Measurements from ENCODE around the gene EPB41L4B.
"Not testable (repeated sequence)": the region's sequence is repeated elsewhere in the genome, so short reads cannot be mapped to it uniquely, and the experiment has no call there.

EPB41L4B gene

DNA sequence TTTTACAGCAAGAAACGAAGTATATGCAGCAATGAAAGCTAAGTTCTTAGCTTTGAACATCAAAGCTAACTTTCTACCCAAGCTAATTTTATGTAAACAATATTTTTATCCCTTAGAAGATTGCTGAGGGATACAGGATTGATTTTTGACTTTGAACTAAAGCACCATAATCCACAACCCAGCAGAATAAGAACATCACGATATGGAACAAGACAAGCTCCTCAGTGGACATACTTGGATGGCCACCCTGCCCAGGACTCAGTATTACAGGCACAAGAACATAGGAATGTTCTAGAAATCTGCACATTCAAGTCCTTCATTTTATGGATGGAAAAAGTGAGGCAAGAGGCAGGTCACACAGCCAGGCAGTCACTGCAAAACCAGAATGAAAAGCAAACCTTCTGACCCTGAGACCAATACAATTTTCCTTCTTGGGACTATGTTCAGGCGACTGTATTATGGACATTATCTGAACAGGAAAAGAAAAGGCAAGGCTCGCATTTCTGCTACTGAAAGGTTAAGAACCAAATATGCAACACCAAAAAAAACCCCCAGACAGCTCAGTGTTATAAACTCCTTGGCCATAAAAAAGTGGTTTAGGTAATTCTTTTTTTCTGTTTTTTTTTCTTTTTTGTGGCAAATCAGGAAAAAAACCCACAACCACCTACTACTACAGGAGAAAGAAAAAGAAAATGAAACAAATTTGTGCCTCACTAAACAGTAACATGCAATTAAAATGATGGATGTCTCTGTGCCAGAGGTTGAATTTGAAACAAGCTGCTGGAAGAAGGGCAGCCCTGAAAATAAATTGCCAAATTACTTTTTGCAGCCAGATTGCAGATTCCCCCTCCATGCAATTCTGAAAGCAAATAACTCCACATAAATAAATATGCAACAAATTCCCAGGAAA, 25.4 kb downstream of the EPB41L4B start:
- no peak for DNase-seq

DNA sequence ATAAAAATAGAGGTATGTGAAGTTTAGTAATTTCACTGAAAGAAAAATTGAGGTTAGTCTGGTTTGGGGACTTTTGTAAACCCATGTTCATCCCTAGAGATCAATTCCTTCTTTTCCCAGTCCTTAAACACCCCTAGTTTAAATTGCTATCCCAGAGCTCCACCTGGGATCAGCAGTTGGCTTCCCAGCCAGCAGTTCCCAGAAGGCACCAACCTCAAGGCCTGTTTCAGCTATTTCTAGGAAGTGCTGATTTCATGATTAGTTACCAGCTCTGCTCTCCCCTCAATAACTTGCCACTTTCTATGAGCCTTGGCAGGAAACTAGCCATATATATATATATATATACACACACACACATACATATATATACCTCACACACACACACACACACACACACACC, 30.5 kb downstream of the EPB41L4B start:
- no peak for DNase-seq

DNA sequence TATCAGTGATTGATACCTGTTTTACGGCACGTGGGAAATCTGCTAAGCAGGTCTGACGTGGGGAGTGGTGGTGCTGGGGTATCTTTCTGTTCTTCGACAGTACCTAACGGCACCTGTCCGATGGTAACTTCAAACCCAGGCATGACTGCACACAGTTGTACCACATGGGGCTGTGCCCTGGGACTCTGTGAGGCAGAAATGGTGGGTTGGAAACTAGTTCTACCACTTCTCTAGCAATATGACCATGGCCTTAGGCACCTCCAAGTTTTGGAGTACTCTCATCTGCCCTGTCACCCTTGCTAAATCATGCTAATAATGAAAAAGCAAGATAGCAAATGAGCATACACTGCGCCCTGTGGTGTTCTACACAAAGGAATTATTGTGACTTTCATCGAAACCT, 30.9 kb downstream of the EPB41L4B start:
- no peak for DNase-seq

DNA sequence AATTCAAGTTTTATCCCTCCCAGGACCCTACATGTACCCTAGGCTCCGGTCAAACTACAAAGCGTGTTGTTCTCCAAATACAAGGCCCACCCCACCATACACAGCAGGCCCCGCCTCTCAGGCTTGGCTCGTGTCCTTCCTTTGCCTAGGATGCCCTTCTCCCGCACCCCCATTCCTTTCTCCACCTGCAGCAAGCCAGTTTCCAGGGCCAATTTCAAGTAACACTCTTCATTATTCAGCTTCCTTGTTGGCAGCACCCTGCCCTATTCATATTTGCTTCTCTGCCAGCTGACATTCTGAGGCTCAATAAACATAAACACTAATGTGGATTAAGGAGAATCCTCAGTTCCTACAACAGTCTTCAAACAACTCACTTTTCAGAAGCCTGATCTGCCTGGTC, 31.7 kb downstream of the EPB41L4B start:
- DNase-seq, result no peak

DNA sequence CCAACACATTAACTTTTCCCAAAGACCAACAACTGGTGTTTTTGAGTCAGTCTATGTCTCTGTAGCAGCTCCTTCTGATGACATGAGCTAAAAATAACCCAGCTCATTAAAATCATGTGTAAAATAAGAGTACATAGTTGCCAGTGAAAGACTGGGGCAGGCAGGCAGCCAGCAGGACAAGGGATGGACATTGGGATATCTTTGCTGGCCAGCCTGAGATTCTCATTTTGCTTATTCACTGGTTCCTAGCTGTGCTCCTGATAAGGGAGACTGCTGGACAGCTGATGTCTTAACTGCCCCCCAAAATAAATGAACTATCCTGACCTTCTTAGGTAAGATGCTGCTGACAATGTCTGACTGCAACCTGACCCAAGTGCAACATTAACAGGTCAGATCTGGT, 33.9 kb downstream of the EPB41L4B start:
- DNase-seq, result no peak

DNA sequence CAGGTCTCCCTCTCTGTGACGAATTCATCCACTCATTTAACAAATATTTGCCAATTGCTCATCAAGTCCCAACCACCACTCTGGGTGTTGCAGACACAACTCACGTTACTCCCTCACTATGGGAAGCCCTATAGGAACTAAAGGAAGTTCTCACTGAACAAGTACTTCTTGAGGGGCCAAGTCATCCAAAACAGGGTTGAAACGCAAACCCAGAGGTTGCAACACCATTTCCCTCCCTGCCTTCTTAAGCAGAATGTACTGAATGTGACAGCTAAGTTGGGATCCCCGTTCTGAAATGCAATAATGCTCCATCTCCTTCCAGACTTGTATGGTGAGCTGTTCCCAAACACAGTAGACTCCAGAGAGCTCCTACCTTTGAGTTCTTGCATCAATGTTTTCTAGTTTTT, 34.3 kb downstream of the EPB41L4B start:
- DNase-seq, result no peak

DNA sequence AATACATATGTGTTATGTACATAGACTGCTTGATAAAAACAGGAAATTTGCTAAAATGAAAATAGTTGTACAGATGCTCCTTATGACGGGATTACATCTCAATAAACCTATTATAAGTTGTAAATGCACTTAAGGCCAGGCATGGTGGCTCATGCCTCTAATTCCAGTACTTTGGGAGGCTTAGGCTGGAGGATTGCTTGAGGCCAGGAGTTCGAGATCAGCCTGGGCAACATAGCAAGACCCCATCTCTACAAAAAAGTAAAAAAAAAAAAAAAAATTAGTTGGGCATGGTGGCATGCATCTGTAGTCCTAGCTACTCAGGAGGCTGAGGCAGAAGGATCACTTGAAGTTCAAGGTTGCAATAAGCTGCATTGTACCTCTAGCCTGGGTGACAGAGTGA, 37.2 kb downstream of the EPB41L4B start:
- DNase-seq, result not testable (repeated sequence)

DNA sequence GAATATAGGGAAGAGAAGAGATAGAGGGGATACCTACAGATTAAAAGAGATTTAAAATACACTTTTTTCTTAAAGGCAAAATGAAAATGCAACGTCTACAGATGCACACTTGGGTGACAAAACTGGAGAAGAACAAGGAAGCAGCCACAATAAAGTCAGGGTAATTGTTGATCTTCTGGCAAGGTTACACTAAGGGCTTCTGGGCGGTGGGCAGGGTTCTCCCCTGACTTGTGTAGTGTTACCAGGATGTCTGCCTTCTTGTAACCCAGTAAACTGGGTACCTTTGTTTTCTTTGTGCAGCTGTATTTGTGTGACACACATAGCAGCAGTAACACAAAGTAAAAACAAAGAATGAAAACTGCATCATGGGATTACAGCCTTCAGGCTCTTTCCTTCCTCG, 37.8 kb downstream of the EPB41L4B start:
- no peak for DNase-seq

DNA sequence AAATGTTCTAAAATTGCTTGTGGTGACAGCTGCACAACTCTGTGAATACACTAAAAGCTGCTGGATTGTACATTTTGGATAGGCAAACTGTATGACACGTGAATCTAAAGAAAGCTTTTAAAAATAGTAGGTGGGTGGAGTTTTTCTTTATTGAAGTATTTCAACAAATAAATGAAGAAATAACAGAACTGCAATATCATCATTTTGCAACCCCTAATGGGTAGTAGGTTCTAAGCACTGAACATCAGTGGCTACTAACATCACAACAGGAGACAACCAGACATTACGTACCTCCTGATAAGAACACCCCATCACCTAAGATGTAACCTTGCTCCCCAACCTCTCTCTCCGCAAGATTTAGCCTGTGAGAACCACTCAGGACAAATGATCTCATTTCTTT, 38.6 kb downstream of the EPB41L4B start:
- no peak for DNase-seq

DNA sequence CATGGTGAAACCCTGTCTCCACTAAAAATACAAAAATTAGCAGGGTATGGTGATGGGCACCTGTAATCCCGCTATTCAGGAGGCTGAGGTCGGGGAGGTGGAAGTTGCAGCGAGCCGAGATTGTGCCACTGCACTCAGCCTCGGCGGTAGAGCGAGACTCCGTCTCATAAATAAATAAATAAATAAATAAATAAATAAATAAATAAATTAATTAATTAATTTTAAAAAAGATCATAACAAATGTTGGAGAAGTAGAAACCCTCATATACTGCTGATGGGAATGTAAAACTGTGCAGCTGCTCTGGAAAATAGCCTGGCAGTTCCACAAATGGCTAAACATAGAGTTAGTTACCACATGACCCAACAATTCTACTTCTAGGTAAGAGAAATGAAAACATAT, 39.3 kb downstream of the EPB41L4B start:
- DNase-seq, result no peak

DNA sequence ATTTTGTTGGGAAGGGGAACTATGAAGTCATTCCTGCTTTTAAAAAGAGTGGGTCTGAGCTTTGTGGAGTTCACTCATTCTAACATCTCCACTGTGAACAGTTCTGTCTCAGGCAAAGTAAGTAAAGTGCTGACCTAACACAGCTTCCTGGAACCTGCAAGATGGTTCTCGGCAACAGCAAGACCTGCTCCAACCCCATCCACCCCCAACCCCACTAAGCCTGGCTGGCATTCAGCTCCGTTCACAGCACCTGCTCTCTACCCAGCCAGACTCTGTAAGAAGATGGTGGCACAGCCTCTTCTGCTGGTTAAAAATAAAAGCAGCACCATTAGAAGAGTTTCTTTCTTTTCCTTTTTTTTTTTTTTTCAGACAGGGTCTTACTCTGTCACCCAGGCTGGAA, 42.0 kb downstream of the EPB41L4B start:
- DNase-seq, result no peak

DNA sequence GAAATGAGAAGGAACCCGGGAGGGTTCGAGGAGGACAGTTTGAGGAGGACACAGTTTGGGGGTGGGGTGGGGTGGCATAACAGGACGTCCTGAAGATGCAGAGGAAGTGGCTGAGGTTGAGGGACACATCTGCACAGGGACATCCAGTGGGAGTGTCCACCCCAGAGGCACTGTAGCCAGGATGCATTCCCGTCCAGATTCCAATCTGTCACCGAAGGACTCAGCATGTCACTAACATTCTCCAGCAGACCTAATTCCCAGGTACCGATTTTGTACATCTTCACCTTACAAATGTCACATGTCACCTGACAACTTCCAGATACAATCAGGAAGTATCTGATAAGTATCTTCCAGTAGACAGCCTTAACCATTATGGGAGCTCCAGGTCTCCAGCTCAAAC, 42.6 kb downstream of the EPB41L4B start:
- DNase-seq, result no peak

DNA sequence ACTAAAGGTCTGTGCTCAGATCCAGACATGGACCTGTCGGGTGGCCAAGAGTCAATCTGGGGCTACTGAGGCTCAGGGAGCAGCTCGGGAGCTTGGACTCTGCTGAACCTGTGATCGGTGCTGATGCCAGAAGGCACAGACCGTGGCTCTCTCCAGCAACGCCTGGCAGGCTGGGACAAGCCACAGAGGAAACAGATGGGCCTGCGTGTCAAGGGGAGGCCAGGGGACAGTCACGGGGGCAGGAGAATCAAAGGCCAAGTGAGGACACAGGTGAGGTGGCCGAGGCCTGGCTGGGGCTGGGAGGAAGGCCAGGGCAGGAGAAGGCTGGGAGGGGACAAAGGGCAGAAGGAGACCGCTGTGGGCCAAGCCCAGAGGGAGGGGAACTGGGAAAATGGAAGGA, 43.4 kb downstream of the EPB41L4B start:
- DNase-seq, result no peak

DNA sequence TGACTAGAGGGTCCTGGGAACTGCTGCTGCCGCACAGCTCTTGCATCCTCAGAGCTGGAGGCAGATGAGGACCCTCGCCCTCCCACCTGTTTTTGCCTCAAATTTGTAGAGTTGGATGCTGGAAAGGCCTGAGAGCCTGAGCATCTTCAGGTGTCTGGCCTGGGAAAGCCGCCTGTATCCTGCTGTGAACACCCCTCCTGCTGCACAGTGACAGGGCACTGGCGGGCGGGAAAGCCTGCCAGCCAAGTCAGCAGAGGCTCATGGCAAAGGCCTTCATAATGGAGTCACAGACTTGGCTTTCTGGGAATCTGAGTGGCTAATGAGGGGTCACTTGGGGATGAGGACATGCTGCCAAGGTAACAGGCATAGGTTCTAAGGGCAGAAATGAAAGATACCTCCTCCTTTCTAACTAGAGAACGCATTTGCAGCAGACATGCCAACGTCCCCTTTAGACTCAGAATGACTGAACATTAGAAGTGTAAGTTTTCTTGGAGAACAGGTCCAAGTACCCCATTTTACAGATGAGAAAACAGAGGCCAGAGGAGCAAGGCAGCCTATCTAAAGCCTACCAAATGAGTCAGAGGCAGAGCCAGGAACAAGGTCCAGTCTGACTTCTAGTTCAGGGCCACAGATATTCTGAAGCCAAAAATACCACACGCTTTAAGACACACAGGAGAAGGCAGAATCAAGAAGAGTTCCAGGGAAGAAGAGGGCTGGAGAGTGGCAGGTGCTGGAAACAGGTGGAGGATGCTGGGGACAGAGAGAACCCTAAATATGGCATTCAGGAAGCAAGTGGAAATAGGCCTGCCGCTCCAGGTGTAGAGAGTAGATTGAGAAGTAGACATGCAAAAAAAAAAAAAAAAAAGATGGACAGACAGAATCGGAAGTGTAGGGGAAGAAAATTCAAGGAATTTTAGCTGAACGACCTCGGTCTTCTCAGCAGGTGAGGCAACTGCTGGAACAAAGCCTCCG, 44.1 kb downstream of the EPB41L4B start:
- DNase-seq, result no peak

DNA sequence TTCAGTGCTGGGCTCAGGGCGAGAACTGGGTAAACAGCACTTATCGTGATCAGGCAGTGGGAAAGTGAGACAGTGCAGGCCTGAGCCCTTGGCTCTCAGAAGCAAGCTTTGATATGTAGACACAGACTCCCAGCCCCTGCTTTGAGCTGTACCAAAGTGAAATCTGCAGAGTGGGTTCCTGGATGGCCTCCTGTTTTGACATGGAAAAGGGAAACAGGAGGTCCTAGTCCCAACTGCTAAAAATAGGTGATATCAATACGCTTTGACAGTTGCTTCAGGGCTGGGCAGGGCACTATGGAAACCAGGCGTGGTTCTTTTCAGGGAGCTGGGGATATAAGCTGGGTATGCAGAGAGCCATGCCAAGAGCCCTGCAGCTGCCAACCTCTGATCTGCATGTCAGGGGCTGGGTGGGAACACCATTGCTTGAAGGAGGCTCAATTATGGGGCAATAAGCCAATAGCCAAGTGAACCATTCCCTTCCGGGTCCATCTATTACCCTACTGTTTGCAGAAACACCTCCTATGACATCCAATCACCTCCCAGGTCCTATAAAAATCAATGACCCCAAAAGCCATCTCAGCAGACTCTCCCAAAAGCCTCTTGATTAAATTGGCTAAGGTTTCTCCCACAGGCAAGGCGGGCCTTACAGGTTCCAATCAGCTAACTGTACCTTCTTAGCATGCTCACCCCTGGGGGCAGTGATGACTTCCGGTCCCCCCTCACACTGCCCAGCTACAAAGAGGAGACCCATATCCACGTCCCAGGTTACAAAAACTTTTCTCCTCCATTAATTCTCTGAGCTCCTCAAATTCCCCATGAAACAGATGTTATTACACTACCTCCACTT, 45.8 kb downstream of the EPB41L4B start:
- peak; percentile 18 for DNase-seq

DNA sequence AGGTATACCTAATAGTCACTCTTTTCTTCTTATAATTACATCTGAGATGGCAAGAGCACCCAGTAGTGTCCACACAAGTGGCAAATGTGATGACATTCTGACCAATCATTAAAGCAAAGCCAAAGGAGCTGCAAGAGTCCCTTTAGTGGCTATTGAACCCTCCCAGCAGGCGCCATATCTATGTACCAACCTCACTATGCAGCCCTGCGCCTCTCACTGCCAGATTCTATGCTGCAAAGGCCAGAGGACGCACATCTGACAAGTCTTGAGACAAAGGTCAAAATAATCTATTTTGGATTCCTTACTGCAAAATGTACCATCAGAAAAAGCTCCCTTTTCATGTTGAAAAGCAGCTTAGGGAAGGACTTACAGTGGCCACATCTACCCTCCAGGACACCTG, 47.0 kb downstream of the EPB41L4B start:
- no peak for DNase-seq

DNA sequence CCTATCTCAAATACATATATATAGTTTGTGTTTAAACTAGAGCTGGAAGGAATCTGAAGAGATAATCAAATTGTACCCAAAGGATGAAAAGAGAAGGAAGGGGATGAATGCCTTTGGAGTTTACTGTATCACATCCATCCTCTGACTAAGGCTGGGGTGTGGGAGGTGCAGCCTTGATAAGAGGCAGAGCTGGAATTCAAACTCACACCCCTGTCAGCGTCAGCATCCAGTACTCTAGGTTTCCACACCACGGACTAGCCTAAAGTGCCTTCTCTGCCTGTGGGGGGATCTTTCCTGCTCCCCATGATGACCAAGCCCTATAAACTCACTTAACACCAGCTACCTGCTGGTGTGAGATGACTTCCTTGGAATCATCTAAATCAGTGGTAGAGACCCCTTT, 48.1 kb downstream of the EPB41L4B start:
- no peak for DNase-seq

DNA sequence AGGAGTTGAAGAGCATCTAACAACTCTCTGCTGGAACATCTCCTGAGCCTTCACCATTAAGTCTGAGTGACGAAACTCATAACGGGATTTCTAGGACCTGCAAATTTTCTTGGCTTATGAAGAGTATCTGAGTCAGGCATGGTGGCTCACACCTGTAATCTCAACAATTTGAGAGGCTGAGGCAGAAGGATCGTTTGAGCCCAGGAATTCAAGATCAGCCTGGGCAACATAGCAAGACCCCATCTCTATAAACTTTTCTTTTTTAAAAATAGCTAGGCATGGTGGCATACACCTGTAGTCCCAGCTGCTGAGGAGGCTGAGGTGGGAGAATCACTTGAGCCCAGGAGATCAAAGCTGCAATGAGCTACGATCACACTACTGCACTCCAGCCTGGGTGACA, 48.8 kb downstream of the EPB41L4B start:
- no peak for DNase-seq

DNA sequence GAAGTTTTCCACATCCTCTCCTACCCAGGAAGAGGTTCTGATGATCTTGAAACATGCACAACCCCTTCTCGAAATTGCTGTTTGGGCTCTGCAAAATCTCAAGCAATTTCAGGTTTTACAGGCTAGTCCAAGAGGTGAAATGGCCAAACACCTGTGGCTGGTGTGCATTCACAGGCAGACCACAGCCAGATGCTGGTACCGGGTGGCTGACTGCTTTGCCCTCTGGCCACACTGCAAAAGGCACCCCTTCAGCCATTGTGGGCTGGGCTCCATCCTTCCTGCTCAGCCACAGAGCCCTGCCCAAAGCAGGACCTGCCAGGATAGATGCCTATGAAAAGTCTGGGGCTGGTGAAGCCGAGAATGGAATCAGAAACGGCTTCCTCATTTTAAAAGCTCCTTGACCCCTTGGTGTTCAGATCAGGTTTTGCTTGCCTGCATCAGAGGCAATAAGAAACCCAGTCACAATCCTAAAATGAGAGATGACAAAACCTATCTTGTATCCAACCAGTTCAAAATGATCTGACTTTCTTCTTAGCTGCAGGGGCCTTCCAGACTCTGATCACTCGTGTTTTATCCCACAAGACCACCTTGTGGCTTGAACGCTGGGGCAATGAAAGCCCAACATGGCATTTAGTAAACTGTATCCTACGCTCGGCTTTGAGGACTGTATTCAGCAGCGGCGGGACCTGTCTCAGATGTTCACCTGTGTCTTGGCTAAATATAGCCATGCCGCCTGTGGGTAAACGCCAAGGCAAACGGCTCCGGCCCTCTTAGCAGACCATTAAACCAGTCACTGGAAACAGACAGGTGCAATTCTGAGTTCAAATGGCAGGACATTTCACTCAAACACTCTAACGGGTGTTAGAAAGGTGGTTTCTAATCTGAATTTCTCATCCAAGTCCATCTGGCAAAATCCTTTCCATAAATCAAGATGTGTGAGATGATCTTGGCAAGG, 49.6 kb downstream of the EPB41L4B start:
- no peak for DNase-seq

DNA sequence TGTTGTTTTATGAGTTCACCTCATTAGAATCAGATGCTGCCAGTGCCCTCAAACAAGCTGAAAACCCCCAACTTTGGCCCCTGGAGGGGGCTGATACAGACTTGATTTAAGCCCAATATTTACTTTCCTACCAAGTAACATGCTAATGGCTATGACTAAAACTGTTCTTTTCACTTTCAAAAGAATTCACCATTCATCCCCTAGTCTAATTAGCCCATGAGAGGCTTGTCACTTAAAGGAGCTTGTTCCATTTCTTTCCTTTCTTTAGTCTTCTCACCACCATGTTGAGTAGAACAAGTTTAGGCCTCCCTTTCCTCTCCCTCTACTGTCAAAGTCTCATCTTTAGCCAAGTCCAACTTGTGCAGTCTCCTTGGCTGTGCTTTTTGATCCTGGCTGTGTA, 50.4 kb downstream of the EPB41L4B start:
- no peak for DNase-seq

DNA sequence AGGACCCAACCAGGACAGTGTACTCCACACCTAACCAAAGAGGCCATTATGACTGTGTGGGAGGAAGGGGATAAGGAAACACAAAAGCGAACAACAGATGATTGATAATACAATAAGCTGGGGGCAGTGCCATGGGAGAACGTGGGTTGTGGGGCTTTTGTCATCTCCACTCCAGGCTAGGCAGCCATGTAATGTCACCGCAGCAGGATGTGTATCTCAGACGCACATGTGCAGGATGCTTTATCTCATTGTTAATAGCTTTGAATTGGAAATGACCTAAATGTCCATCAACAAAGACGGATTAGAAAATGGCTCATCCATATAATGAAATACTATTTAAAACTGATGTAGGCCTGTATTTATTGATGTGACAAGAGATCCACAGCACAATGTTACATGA, 51.0 kb downstream of the EPB41L4B start:
- DNase-seq, result no peak

DNA sequence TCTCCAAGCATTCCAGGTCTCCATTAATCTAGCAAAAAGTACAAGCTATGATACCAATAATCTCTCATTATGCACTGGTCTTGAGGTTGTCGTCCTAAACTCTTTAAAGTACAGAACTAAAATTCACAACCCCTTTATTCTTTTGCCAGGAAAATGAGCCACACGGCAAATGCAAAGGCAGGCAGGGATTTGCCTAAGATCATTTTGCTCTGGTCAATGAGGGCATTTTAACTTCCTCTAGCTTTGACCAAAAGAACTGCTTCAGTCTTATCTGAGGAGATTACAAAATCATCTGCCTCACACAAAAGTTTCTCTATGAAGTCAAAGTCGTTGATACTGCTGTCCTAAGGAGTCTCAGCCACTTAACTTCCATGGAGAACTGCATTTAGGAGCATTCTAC, 51.8 kb downstream of the EPB41L4B start:
- DNase-seq, result no peak
